HepG2 (cell line): Measurements from ENCODE around the gene SERINC5. TPM values are rescaled to one million over a fixed set of nuclear protein-coding genes. Genes with fewer than 3 reads are reported as not detected.

Experiments used
- ATAC-seq: fragments of 200-7000 bp; cut with Tn5 transposase; 3 replicates; pipeline ENCODE4 v1.9.1; 2020; ENCODE audit warnings: mild to moderate bottlenecking, moderate library complexity
- BruUV-seq: library from RNA; stranded (reverse); fragments of 400-500 nt; replicated peaks from 2 replicates; lab custom pipeline; 2021; lab: Mats Ljungman, UMichigan
- CTCF ChIA-PET: fragments of 300-600 bp; formaldehyde crosslinking; extraction: SDS; loops from one replicate; lab custom pipeline; 2021; ENCODE audit warnings: low total read pairs, inconsistent platforms, low intra/inter-chr PET ratio; lab: Yijun Ruan, JAX
- POLR2A ChIA-PET: fragments of 350-600 bp; sonication (Branson Sonifier 250); formaldehyde crosslinking; loops from one replicate; lab custom pipeline; 2020; ENCODE audit warnings: antibody characterized with exemption, inconsistent platforms; lab: Yijun Ruan, JAX
- DNase-seq: peaks from one replicate; pipeline ENCODE4 v3.0.0-alpha.2; 2015; ENCODE audit warnings: low spot score
- FAIRE-seq: peaks from 3 replicates; lab custom pipeline; 2011; peaks lifted over from hg19 to GRCh38; lab: Jason Lieb, UNC
- H2AFZ ChIP-seq: one replicate; pipeline ENCODE4 v1.6.1; 2011; ENCODE audit warnings: low read length, inconsistent platforms
- H3K27ac ChIP-seq: fragments of 300-600 bp; 3 replicates; pipeline ENCODE4 v1.8.0; 2011; ENCODE audit warnings: mixed run types, mild to moderate bottlenecking, mixed read lengths, low read length, inconsistent platforms; ENCODE audit not compliant: insufficient read depth; ENCODE audit errors: extremely low read length
- H3K27me3 ChIP-seq, 2 experiments: fragments of 200-600 bp in 1 of 2; 2 replicates in 1 of 2; 3 replicates in 1 of 2; pipeline versions ENCODE4 v1.6.0 to v1.8.0; 2011; ENCODE audit warnings: low read length in 2 of 2, mild to moderate bottlenecking in 2 of 2, moderate library complexity in 2 of 2, inconsistent platforms in 1 of 2; ENCODE audit not compliant: insufficient read depth in 2 of 2, control insufficient read depth in 1 of 2
- H3K36me3 ChIP-seq, 2 experiments: fragments of 200-600 bp in 1 of 2; replicated peaks in 1 of 2; 2 replicates in 1 of 2; 3 replicates in 1 of 2; pipeline versions ENCODE4 v1.5.1 to v1.8.0; 2011; ENCODE audit warnings: low read length in 2 of 2, inconsistent platforms in 1 of 2; ENCODE audit not compliant: insufficient read depth in 2 of 2, control insufficient read depth in 1 of 2
- H3K4me1 ChIP-seq: 2 replicates; pipeline ENCODE4 v1.5.1; 2012; ENCODE audit warnings: low read length, inconsistent platforms; ENCODE audit not compliant: insufficient read depth
- H3K4me2 ChIP-seq: 2 replicates; pipeline ENCODE4 v1.6.0; 2011; ENCODE audit warnings: low read depth, low read length, inconsistent platforms
- H3K4me3 ChIP-seq, 3 experiments: fragments of 200-600 bp in 1 of 3; sonication (generic), shearing (Covaris generic) in 1 of 3; replicated peaks in 1 of 3; 2 replicates each; pipeline ENCODE4 v1.5.1; 2011 to 2016; ENCODE audit warnings: low read length in 3 of 3, inconsistent platforms in 2 of 3, low read depth in 2 of 3, mild to moderate bottlenecking in 2 of 3, control low read depth in 1 of 3, mixed read lengths in 1 of 3; ENCODE audit not compliant: insufficient read depth in 1 of 3
- H3K79me2 ChIP-seq: one replicate; pipeline ENCODE4 v1.6.1; 2011; ENCODE audit warnings: low read length, inconsistent platforms; ENCODE audit not compliant: insufficient read depth
- H3K9ac ChIP-seq: 2 replicates; pipeline ENCODE4 v1.6.0; 2011; ENCODE audit warnings: mild to moderate bottlenecking, low read depth, low read length, inconsistent platforms; ENCODE audit not compliant: insufficient read depth
- H3K9me3 ChIP-seq: 2 replicates; pipeline ENCODE4 v1.5.1; 2012; ENCODE audit warnings: mild to moderate bottlenecking, low read length
- H4K20me1 ChIP-seq: 2 replicates; pipeline ENCODE4 v1.6.0; 2011; ENCODE audit warnings: inconsistent platforms, mild to moderate bottlenecking, low read length, moderate library complexity; ENCODE audit not compliant: insufficient read depth
- BORCS8-MEF2B ChIP-seq: sonication (generic); formaldehyde crosslinking; IDR thresholded peaks from 2 replicates; pipeline ENCODE4 v1.8.0; 2022; ENCODE audit warnings: mild to moderate bottlenecking, missing genetic modification reagents
- DR1 ChIP-seq: sonication (generic); formaldehyde crosslinking; IDR thresholded peaks from 2 replicates; pipeline ENCODE4 v1.8.0; 2021; ENCODE audit warnings: mild to moderate bottlenecking, missing genetic modification reagents, inconsistent platforms
- STAG1 ChIP-seq: sonication (generic); formaldehyde crosslinking; IDR thresholded peaks from 2 replicates; pipeline ENCODE4 v1.4.0; 2020; ENCODE audit warnings: missing genetic modification reagents
- ZC3H4 ChIP-seq: sonication (generic); formaldehyde crosslinking; IDR thresholded peaks from 2 replicates; pipeline ENCODE4 v1.4.0; 2020; ENCODE audit warnings: missing genetic modification reagents, borderline replicate concordance
- ZNF549 ChIP-seq: sonication (generic); formaldehyde crosslinking; IDR thresholded peaks from 2 replicates; pipeline ENCODE4 v1.5.0; 2020; ENCODE audit warnings: missing genetic modification reagents
- ZNF557 ChIP-seq: sonication (generic); formaldehyde crosslinking; IDR thresholded peaks from 2 replicates; pipeline ENCODE4 v1.4.0; 2020; ENCODE audit warnings: missing genetic modification reagents
- ZNF569 ChIP-seq: sonication (generic); formaldehyde crosslinking; IDR thresholded peaks from 2 replicates; pipeline ENCODE4 v1.5.0; 2020; ENCODE audit warnings: mild to moderate bottlenecking, missing genetic modification reagents, moderate library complexity, borderline replicate concordance
- ZNF768 ChIP-seq: sonication (generic); formaldehyde crosslinking; IDR thresholded peaks from 2 replicates; pipeline ENCODE4 v1.4.0; 2020; ENCODE audit warnings: missing genetic modification reagents
- WGBS: methylation state at CpG from one replicate; pipeline ENCODE4 v1.1.6; 2017; ENCODE audit warnings: low lambda C conversion rate; 5-methylcytosine and 5-hydroxymethylcytosine counted together
- in situ Hi-C: cut with HindIII; loops from 2 replicates; pipeline ENCODE4 v1.10.0; 2017; ENCODE audit warnings: low pct_unique_long_range_greater_than_20kb; ENCODE audit not compliant: extremely low pct_ligation_motif_present
- intact Hi-C: fragments of 100-400 bp; cut with micrococcal nuclease; formaldehyde crosslinking; loops from one replicate; pipeline ENCODE4 v1.10.0; 2022; ENCODE audit not compliant: unreplicated experiment
- polyA plus RNA-seq, 8 experiments: library from polyadenylated mRNA; depleted of rRNA in 3 of 8; stranded (reverse) in 7 of 8; unstranded in 1 of 8; fragments of >200 nt; fragmentation: Illumina TruSeq in 4 of 8; extraction: Trizol in 4 of 8; gene quantifications; 2 replicates each; pipeline versions ENCODE4 v1.2.1 to v1.2.3, GENCODE V29; 2011 to 2016; ENCODE audit warnings: low read depth in 4 of 8, missing spikeins in 1 of 8, mixed read lengths in 1 of 8; ENCODE audit not compliant: insufficient read depth in 1 of 8
- total RNA-seq, 5 experiments: library from RNA; depleted of rRNA; stranded (reverse); fragments of >200 nt; fragmentation: Illumina TruSeq; extraction: Trizol; gene quantifications; 2 replicates each; pipeline ENCODE4 v1.2.3, GENCODE V29; 2016; ENCODE audit warnings: low read depth in 1 of 5
- TF ChIP-seq, protein P1 (sequence below): IDR thresholded peaks from 2 replicates; pipeline ENCODE4 v1.6.1; 2012; ENCODE audit warnings: low read length, improper control_type of control experiment

Gene SERINC5
- total and polyA plus RNA-seq, 2 of the 13 experiments (the other 11 are each of a cell fraction or from before 2014, with no cell fraction given), result 17.3 to 22.8 TPM

DNA sequence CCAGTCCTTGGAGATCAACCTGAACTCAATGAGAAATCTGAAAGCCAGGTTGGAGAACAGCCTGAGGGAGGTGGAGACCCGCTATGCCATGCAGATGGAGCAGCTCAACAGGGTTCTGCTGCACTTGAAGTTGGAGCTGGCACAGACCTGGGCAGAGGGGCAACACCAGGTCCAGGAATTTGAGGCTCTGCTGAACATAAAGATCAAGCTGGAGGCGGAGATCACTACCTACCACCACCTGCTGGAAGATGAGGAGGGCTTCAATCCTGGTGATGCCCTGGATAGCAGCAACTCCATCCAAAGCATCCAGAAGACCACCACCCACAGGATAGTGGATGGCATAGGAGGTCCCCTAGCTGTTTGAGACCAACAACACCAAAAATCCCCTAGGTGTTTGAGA, 33.5 kb upstream of the SERINC5 start:
- Histone ChIP-seq H4K20me1 (no peaks in the 10 kb centered on the region), H3K36me3 (no peaks in the 10 kb centered on the region), H3K4me1 (no peaks in the 10 kb centered on the region), H2AFZ (no peak overlapping the region), H3K9ac (no peak overlapping the region), H3K79me2 (no peaks in the 10 kb centered on the region), H3K27ac (no peak overlapping the region), H3K4me3 (no peak overlapping the region), H3K27me3 (peaks cover 2 to 7% of the 10 kb centered on the region in 2 experiments; a peak in 2 of 5 replicates), H3K9me3 (no peaks in the 10 kb centered on the region), H3K4me2 (no peak overlapping the region)
- in situ Hi-C loops, result no loop called here
- peak; percentile 56 for ATAC-seq
- TF ChIP-seq ZNF569 (CRISPR knock-in tag) (no peak), ZNF768 (CRISPR knock-in tag) (no peak), STAG1 (CRISPR knock-in tag) (peak; percentile 26; the same call in 1 of the 2 replicates), BORCS8-MEF2B (CRISPR knock-in tag) (no peak)
- 20% methylated on average over 1 of the region's 2 CpGs for WGBS
- no TSS peak for BruUV-seq
- ChIA-PET POLR2A (no interaction called here), CTCF (no interaction called here)
- no peak for FAIRE-seq
- intact Hi-C loops, result no loop called here
- no peak for DNase-seq

DNA sequence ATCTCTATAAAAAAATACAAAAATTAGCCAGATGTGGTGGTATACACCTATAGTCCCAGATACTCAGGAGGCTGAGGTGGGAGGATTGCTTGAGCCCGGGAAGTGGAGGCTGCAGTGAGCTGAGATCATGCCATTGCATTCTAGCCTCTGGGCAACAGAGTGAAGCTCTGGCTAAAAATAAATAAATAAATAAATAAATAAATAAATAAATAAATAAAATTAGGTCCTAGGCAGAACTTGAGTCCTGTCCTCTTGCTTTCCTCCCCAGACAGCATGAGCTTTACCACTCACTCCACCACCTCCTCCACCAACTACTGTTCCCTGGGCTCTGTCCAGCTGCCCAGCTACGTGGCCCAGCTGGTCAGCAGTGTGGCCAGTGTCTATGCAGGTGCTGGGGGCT, 32.3 kb upstream of the SERINC5 start:
- no TSS peak for BruUV-seq
- Histone ChIP-seq H3K9me3 (no peaks in the 10 kb centered on the region), H3K9ac (no peak overlapping the region), H2AFZ (no peak overlapping the region), H3K36me3 (no peaks in the 10 kb centered on the region), H3K4me3 (no peak overlapping the region), H3K4me1 (no peaks in the 10 kb centered on the region), H3K27me3 (peaks cover 2 to 3% of the 10 kb centered on the region in 2 experiments; a peak in 1 of 5 replicates), H4K20me1 (no peaks in the 10 kb centered on the region), H3K4me2 (no peak overlapping the region), H3K79me2 (no peaks in the 10 kb centered on the region), H3K27ac (no peak overlapping the region)
- TF ChIP-seq ZC3H4 (CRISPR knock-in tag), result no peak
- no peak for TF ChIP-seq ZNF549 (CRISPR knock-in tag)
- TF ChIP-seq, protein P1, sequence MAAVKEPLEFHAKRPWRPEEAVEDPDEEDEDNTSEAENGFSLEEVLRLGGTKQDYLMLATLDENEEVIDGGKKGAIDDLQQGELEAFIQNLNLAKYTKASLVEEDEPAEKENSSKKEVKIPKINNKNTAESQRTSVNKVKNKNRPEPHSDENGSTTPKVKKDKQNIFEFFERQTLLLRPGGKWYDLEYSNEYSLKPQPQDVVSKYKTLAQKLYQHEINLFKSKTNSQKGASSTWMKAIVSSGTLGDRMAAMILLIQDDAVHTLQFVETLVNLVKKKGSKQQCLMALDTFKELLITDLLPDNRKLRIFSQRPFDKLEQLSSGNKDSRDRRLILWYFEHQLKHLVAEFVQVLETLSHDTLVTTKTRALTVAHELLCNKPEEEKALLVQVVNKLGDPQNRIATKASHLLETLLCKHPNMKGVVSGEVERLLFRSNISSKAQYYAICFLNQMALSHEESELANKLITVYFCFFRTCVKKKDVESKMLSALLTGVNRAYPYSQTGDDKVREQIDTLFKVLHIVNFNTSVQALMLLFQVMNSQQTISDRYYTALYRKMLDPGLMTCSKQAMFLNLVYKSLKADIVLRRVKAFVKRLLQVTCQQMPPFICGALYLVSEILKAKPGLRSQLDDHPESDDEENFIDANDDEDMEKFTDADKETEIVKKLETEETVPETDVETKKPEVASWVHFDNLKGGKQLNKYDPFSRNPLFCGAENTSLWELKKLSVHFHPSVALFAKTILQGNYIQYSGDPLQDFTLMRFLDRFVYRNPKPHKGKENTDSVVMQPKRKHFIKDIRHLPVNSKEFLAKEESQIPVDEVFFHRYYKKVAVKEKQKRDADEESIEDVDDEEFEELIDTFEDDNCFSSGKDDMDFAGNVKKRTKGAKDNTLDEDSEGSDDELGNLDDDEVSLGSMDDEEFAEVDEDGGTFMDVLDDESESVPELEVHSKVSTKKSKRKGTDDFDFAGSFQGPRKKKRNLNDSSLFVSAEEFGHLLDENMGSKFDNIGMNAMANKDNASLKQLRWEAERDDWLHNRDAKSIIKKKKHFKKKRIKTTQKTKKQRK, result no peak
- no peak for TF ChIP-seq DR1 (CRISPR knock-in tag)
- no peak for TF ChIP-seq ZNF557 (CRISPR knock-in tag)
- in situ Hi-C loops, result no loop called here
- ATAC-seq (no peak), DNase-seq (no peak), FAIRE-seq (no peak)
- intact Hi-C loops, result no loop called here
- POLR2A ChIA-PET, result no interaction called here
- CTCF ChIA-PET, result no interaction called here
- 23% methylated on average over 2 of the region's 2 CpGs for WGBS
